T-helper 1 cell treated with Interleukin-12 subunit alpha and Interleukin-12 subunit beta and Interleukin-4 antibody, amounts not matched to agents 30 μg/mL and 1 μg/mL, for 36 hours (primary cell): ENCODE results near the gene NANP.

ENCODE experiments used
- H3K27ac Mint-ChIP-seq: one replicate; pipeline ENCODE4 v1.8.0; 2021; ENCODE audit warnings: mild to moderate bottlenecking, mixed read lengths
- H3K27me3 Mint-ChIP-seq: one replicate; pipeline ENCODE4 v1.8.0; 2021; ENCODE audit warnings: low read depth, mixed read lengths
- H3K36me3 Mint-ChIP-seq: one replicate; pipeline ENCODE4 v1.8.0; 2021; ENCODE audit warnings: low read depth, mixed read lengths
- H3K4me1 Mint-ChIP-seq: one replicate; pipeline ENCODE4 v1.8.0; 2021; ENCODE audit warnings: low read depth, mixed read lengths
- H3K4me3 Mint-ChIP-seq: one replicate; pipeline ENCODE4 v1.8.0; 2021; ENCODE audit warnings: mild to moderate bottlenecking, moderate library complexity, mixed read lengths
- H3K9me3 Mint-ChIP-seq: one replicate; pipeline ENCODE4 v1.8.0; 2021; ENCODE audit warnings: mixed read lengths

Gene NANP

DNA sequence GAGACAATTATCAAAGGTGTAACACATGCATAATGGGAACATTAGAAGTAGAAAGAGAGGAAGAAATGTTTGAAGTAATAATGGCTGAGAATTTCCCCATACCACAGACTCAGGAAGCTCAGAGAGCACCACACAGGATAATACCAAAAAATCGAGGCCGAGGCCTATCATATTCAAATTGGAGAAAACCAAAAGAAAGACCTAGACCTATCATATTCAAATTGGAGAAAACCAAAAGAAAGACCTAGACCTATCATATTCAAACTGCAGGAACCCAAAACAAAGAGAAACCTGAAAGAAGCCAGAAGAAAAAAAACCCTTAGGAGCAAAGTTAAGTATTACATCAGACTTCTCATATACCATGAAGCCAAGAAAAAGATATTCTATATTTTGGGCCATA, 56.5 kb downstream of the NANP start:
- Mint-ChIP-seq H3K27me3 (no peaks in the 10 kb centered on the region), H3K36me3 (no peaks in the 10 kb centered on the region), H3K4me1 (peaks cover 5% of the 10 kb centered on the region), H3K4me3 (no peak overlapping the region), H3K27ac (no peak overlapping the region), H3K9me3 (peaks cover 6% of the 10 kb centered on the region)

DNA sequence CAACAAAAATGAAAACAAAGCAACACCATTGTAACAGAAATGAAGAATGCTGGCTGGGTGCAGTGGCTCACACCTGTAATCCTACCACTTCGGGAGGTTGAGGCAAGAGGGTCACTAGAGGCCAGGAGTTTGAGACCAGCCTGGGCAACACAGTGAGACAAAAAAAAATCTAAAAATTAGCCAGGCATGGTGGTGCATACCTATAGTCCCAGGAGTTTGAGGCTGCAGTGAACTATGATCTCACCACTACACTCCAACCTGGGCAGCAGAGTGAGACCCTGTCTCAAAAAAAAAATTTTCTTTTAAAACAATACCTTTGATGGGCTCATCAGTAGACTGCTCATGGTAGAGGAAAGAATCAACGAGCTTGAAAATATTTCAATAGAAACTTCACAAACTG, 57.0 kb downstream of the NANP start:
- no peaks in the 10 kb centered on the region for H3K27me3 Mint-ChIP-seq
- H3K4me1 Mint-ChIP-seq: peaks cover 5% of the 10 kb centered on the region
- H3K9me3 Mint-ChIP-seq: peaks cover 6% of the 10 kb centered on the region
- no peak overlapping the region for H3K4me3 Mint-ChIP-seq
- H3K36me3 Mint-ChIP-seq: no peaks in the 10 kb centered on the region
- H3K27ac Mint-ChIP-seq: no peak overlapping the region

GRCh38 chr20:25565578-25566157, 58.1 kb downstream of the NANP start:
- Mint-ChIP-seq H3K4me3 (no peak overlapping the region), H3K27me3 (no peaks in the 10 kb centered on the region), H3K36me3 (no peaks in the 10 kb centered on the region), H3K9me3 (peaks cover 6% of the 10 kb centered on the region), H3K4me1 (peaks cover 5% of the 10 kb centered on the region), H3K27ac (no peak overlapping the region)

DNA sequence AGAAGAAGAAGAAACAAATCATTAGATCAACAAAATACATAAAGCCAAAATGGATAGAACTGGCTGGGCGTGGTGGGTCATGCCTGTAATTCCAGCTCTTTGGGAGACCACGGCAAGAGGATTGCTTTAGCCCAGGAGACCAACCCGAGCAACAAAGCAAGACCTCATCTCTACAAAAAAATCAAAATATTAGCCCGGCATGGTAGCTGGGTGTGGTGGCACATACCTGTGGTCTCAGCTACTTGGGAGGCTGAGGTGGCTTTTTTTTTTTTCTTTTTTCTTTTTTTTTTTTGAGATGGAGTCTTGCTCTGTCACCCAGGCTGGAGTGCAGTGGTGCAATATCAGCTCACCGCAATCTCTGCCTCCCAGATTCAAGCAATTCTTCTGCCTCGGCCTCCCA, 59.9 kb downstream of the NANP start:
- Mint-ChIP-seq H3K27me3 (no peaks in the 10 kb centered on the region), H3K9me3 (peaks cover 6% of the 10 kb centered on the region), H3K4me1 (peaks cover 5% of the 10 kb centered on the region), H3K27ac (no peak overlapping the region), H3K36me3 (no peaks in the 10 kb centered on the region), H3K4me3 (no peak overlapping the region)

- Mint-ChIP-seq H3K27ac (no peak overlapping the region), H3K4me3 (no peak overlapping the region), H3K4me1 (peaks cover 5% of the 10 kb centered on the region), H3K9me3 (peaks cover 6% of the 10 kb centered on the region), H3K27me3 (no peaks in the 10 kb centered on the region), H3K36me3 (no peaks in the 10 kb centered on the region)
Observed at GRCh38 chr20:25563362-25563761, 60.5 kb downstream of the NANP start.
